NCI-H2196 treated with DMSO at 0.1 percent for 48 hours (cell line): ENCODE results near the gene CFAP90.

Experiments used
- DNase-seq: peaks from one replicate; lab custom pipeline; 2025; ENCODE audit not compliant: unreplicated experiment; lab: John Stamatoyannopoulos, UW

The CFAP90 gene

DNA sequence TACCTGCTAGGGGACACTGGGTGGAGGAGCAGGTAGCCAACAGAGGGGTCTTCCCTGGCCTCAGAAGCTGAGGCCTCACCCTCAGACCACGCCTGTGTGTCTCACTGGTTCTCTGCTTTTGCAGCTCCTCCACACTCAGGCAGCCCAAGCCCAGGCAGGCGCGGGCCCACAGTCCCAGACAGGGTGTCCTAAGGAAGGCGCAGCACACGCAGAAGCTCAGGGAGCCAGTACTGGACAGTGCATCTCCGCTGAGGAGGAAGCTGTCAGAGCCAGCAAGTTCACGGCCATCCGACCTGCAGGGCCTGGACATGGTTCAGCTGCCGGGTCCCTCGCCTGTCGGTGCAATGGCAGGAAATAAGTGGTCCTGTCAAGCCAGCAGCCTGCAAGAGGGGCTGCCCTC, 25.3 kb downstream of the CFAP90 start:
- DNase-seq = no peak

DNA sequence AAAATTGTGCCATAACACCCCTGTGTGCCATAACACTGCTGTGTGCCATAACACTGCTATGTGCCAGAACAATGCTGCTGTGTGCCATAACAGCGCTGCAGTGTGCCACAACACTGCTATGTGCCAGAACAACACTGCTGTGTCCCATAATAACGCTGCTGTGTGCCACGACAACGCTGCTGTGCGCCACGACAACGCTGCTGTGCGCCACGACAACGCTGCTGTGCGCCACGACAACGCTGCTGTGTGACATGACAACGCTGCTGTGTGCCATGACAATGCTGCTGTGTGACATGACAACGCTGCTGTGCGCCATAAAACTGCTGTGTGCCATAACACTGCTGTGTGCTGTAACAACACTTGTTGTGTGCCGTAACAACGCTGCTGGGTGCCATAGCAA, 25.9 kb downstream of the CFAP90 start:
- no peak for DNase-seq

DNA sequence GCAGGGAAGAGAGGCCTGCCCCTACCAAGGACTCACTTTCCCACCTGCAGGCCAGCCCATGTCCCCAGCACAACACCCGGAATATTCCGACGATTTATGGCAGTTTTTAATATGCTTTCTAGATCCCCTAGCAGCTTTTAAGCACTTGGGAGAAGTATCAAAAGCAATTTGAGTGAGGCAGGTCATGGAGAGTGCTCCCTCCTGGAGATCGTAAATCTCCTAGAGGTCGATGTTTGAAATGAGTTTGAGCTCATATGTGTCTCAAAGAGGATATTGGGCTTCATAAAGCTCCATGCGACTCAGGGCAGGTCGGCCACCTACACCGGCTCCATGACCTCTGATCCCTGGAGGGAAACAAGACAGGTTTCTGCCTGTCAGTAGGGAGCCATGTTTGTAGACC, 27.3 kb downstream of the CFAP90 start:
- DNase-seq = no peak

DNA sequence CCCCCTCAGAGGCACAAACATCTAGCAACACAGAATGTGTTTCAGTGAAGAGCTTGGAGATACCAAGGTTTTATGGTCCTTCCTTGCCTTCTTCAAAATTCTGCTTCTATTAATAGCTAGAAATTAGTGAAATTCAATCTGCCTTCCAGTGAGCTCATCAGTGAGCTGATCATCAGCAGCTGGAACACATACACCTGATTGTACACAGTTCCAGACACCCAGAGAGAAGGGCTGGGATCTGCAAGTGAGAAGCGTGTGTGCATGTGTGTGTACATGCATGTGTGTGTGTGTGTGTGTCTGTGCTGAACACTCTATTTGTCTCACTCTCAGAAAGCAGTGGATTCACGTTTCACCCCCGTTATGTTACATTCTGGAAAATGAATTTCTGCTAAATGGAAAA, 28.5 kb downstream of the CFAP90 start:
- DNase-seq = peak; percentile 5

DNA sequence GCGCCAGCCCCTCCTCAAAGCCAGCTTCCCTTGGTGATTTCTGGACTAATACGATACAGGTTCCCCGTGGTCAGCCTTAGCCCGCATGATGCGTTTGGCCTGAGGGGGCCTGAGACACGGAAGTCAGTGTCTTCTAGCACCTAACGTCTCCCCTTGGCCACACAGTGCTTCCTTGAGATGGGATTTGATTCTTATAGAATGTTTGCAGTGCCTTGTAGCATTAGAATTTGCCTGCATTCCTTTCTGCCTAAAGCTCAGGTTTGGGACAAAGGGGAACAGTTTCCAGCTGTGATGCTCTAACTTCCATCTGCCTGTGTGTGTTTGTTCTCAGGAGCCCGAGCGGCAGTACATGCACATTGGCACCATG, 34.4 kb downstream of the CFAP90 start:
- no peak for DNase-seq

DNA sequence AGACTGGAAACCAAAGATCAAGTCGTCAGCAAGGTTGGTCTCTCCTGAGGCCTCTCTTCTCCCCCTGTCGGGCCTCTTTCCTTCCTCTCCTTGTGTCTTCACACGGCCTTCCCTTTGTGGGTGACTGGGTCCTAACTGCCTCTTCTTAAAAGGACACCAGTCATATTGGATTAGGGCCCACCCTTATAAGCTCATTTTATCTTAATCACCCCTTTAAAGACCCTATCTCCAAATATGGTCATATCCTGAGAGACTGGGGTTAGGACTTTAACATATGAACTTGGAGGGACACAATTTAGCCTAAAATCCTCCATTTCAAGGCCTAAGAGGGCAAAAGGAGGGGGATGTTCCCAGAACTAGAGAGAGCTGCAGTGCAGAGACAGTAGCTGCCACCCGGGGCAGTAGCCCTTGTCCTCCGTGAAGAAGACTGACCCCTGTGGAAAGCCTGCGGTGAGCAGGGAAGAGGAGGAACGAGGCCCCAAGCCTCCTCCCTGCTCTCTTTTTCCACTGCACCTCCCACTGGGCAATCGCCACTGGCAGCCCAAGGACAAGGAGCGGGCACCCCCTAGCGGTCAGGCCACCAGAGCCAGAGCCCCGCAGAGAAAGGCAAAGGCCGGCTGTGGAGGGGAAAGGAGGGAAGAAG, 34.9 kb downstream of the CFAP90 start:
- DNase-seq = no peak

DNA sequence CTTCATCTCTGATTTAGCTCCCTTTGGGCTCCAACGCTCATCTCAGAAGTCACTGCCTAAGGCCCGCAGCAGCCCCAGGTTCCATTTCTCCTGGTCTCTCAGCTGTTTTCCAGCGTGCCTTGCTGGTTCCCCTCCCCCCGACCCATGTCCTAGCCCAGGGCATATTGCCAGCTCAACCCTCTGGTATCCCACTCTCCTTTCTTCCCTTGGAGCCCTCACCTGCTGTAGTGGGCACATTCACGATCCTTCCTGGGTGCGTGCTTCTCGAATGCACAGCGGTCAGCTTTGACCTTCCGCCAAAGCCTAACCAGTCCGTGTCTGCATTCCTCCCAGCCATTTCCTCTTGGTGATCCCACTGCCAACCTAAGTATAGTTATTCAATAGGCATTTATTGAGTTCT, 36.1 kb downstream of the CFAP90 start:
- DNase-seq = no peak

DNA sequence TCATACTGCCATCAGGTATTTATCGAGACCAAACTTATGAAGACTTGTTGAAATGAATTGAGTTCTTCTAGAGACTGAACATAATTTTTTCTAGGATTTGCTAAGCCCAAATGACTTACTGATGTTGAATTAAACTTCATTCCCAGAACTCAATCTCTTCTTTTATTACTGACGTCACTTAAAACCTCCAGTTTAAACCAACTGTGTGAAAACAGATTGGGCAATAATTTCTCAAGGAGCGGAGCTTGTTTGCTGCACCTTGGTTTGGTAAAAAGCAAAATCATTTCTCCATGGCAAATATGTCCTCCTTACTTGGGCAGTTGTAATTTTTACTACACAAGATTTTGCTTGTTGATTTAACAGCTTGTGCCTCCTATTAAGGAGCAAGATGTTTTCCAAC, 37.4 kb downstream of the CFAP90 start:
- DNase-seq = no peak

DNA sequence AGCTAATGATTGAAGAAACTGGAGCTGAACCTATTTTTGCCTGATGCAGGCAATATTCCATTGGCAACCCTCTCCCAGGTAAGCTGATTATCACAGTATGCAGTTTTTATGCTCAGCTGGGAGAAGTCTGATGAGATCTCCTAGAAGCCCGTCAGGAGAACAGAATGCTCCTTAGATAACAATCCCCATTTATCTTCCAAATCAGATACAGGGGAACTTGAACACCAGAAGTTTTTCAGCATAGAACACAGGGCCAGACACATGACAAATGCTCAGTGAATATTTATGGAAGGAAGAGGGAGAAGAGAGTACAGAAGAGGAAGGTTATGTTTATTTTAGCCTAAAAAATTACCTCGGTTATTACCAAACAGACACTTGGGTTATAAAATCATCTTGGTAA, 37.9 kb downstream of the CFAP90 start:
- DNase-seq = no peak

DNA sequence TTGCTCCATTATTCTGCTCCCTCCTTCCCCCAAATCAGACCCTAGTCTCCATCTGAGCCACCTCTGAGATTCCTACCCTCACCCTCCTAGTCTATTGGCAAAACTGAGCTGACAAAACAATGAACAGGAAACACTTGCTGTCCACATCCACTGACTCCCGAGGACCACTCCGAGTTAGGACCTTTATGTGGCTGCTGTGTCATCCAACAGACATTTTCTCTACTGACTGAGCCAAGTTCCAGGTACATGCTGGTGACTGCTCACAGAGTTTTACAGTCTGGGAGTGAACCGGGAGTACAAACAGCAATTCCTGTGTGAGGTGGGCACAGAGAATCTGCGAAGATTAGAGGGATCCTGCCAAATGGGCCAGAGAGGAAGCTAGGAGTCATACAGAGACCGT, 39.2 kb downstream of the CFAP90 start:
- no peak for DNase-seq

DNA sequence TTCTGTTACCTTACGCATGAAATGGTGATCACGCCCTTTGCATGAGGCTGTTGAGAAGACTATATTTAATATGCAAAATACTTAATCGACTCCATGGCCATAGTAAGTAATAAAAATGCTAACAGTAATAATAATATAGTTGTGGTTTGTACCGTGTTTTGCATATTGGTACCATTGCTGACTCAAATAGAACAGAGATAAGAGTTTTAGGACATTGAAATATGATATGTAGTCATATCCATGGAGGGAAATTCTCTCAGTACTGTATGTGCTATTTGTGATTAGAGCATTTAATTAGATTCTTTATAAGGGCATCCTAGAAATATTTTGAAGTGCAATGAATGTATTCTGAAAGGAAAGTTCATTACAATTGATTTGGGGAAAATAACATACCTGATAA, 41.9 kb downstream of the CFAP90 start:
- DNase-seq = no peak

DNA sequence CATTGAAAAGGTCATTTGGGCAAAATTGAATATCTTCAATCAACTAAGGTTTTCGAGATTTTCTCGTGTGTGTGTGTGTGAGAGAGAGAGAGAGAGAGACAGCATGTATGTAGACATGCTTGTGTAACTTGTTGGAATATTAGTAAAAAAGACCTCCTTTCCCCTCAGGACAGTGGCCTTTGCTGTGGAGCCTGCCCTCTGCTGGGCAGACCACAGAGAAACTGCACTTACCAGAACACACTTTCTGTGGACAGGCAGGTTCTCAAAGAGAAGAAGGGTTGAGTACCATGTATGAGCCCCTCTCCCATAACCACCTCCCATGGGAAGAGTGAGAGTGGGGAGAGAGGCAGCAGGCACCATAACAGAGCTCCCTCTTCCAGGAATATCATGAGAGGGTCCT, 45.6 kb downstream of the CFAP90 start:
- DNase-seq = no peak

DNA sequence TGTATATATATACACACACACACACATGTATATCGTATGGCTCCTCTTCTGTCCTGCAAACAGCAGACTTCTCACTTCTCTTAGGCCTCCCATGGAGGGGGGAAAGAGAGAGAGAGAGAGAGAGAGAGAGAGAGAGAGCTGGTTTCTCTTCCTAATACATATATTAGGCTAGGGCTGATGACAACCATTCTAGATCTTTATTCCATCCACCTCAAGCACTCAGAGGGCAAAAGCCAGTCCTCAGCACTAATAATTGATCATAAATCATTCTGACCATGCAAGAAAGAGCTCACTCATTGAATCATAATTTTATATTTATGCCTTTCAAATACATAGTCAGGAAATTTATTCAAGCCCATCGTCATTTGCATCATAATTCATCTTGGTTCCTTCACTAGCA, 47.0 kb downstream of the CFAP90 start:
- no peak for DNase-seq

DNA sequence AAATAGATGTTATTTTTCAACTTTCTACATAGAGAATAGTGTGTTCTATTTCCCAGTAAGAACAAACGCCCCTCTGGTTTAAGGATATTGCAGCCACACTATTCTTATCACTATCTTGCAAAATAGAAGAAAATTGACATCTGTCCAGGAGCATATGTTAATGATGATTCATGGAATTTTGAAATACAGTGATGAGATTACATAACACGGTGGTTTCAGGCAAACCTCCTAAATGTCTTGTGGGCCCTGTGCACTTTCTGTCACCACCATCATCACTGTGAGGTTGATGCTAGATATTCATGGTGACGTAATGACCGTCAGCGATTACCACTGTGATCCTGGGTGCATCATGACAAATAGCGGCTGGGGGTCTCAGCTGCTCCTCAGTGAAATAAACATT, 48.1 kb downstream of the CFAP90 start:
- DNase-seq = no peak

DNA sequence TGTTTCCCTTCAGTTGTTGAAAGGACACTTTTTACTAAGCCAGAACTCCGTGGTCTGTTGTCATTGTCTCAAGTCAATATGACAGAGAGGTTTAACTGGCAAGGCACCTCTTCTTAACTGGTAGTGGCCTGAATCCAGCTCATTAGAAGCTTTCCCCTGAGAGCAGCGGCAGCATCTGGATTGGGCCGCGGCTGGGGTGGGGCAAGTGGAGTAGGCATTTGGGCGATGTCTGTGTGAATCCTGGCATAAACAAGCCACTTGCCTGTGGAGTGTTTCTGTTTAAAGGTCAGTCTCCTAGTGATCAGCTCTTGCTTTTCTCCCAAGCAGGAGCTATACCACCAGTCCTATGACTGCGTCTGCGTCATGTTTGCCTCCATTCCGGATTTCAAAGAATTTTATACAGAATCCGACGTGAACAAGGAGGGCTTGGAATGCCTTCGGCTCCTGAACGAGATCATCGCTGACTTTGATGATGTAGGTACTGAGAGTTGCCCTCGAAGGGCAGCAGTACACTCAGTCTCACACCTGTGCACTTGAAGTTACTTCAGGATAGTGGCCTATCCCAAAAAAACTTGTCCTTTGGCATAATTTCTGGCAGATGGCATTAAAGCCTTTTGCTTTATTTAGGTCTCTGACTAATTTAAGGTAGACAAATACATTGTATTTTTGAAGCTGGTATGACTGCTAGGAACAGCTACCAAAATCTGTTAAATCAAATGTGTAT, 48.9 kb downstream of the CFAP90 start:
- no peak for DNase-seq

DNA sequence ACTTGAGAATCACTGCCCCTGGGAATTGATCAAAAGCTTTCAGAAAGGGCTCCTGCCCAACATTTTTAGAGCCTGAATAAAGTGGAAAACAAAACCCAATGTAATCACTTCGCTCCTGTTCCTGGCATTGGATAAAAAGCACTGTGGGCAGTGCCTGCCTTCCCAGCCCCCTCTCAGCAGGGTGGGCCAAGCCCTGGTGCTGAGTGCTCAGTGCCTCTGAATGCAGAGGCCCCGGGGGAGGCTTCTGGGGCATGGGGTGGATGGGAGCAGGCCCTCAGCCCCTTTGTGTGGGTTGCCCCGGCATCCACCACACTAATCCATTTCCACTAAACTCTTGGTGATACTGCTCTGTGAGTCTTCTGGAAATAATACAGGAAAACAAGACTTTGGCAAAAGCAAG, 55.6 kb downstream of the CFAP90 start:
- no peak for DNase-seq

DNA sequence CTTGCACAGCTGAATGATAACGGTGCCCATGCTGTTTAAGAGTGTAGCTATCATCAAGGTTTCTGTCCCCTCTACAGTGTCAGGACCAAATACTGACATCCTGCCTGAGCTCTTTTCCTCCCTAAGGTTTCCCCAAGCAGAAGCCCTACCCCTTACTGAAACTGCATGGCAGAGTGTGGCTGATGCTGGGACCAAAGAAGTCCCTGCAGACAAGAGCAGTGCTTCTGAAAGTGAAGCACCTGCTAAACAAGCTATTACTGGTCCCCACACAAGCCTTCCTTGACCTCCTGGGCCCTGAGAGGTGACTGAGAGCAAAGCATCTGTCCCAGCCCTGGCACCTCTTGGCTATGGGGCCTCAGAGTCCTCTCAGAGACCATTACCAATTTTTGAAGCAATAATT, 56.1 kb downstream of the CFAP90 start:
- no peak for DNase-seq

DNA sequence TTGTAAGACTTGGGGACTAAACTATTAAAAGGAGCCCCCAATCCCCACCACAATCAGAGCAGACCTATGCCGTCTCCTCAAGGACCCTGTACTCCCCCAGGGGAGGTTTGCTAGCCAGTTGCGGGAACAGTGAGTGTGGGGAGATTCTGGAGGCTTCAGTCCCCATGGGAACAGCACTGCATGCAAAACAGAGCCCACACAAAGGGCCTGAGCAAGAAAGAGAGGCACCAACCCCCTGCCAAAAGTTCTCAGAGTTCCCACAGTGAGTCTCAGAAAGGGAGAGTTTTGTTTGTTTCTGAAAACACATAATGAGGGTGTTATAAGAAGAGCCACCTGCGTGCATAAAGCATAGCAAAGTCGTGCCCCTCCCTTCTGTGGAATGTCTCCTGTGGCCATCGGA, 56.6 kb downstream of the CFAP90 start:
- no peak for DNase-seq

DNA sequence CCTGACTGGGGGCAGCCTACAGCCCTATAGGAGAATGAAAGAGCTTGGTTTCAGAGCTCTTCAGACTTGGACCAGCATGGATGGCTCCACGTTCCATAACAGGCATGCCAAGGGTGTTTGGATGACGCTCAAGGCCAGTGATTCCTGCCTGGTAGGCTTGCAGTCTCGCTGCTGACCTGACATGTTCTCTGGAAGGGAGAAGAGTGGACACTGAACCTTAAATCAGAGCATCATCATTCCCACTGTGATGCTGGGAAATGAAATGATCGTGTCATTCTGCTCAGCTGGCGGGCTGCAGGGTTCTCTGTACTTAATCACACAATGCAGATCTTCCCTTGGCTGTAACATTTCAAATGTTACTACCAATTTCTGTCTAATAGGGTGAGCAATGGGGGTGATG, 57.0 kb downstream of the CFAP90 start:
- DNase-seq = no peak

DNA sequence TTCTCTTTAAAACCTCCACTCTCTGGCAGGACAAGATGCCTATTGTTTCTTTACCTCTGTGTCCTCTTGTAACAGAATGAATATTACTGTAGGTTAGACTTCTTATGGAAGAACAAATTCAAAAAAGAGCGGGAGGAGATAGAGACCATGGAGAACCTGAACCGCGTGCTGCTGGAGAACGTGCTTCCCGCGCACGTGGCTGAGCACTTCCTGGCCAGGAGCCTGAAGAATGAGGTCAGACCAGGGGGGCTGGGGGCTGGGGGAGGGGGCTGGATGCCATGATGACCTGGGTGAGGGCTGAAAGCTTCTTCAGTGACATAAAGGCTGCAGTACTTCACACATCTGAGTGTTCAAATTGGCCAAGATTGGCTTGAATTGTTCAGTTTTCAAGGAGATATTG, 61.4 kb downstream of the CFAP90 start:
- no peak for DNase-seq

DNA sequence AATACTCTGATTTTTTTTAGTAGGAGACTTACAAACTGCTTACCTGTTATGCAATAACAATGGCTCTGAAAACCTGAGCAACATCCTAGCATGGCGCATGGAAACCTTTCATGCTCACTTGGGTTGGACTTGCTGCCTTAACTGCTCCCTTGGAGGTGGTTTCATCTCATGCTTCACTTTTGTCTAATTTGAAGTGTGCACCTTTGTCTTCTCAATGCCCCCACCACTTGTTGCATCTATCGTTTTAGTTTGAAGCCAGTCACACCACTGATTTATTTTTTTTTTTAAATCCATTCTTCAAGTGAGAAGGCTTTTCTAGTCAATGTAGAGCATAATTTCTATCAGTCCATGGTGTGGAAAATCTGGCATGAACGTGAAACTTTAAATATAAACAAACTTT, 63.2 kb downstream of the CFAP90 start:
- no peak for DNase-seq

DNA sequence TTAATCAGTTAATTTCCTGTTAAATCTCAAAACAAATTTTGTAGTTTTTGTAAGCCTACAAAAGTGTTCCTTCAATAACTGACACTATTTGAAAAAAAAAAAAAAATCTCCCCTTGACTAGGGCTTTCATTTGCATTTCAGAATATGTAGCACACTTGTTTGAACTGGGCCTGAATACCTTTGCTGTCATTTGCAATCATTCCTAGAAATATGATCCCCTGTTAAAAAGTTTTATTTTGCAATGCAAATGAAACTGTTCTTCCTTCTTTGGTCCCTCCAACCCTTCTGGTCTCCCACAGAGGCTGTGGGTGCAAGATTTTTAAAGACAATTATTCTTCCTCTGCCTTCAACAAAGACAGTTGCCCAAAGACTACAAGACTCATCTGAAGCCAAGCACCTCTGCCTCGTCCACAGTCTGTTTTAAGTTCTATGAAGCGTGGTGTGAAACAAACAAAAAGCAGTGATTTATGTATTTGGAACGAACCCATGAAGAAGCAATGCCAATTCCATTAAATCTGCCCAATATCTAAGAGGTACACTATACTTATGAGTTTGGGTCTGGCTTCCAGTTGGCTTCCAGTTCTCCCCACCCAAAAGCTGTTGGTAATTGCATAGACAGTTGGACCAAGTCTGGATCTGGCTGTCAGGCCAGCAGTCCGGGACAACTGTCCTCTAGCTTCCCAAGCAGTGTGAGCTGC, 66.1 kb downstream of the CFAP90 start:
- DNase-seq = no peak

DNA sequence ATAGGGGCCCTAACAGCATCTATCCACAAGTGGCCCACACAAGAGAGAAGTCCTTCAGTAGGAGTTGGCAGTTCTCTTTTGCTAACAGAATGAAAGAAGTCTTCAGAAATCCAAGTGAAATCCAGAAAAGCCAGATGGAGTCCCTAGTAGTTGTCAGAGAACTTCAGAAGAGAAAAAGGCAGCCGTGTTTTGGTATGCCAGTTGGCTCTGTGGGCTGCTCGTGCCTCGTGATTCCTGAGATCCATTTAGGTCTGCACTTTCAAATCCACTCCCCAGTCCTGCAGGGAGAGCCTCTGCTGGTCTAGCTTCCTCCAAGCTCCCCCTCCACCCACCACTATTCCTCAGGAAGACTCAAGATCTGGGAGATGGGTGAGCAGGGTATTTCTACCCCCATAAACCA, 69.0 kb downstream of the CFAP90 start:
- DNase-seq = no peak
